Measurements from ENCODE around the gene CATSPER3.

DNA sequence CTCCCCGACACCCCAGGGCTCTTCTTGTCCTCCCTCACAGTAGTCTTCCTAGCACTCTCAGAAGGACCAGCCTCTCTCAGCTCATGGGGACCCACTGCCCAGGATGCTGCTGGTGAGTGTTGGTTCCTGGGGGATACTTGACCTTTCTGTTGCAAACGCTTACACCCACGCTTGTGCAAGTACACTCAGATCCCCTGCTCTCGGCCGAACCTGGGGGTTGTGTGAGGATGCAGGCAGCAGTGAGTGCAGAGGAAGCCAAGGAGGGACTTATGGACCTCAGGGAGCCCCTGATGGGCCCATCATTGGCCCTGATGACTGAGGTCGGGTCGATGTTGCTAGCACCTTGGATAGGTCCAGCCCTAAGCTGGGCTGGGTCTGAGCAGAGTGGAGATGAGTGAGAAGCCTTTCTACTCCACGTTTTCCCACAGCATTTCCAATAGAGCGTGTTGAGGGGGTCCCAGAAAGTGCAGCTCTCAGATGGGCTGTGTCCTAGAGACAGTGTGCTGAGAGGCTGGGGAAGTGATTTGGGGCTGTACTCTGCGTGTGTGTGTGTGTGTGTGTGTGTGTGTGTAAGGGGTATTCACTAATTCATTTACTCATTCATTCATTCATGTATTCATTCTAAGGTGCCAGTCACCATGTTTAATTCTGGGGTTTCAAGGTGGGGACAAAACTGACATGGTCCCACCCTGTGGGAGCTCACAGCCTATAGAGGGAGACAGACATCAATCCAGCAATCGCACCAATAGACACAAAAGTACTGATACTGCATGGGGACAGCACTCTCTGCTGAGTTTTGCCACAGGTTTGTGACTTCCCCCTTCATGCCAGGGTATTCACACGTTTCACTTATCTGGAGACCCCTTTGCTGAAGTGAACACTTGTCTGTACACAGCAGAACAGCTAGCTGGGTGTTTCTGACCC lies 91.6 kb downstream of the CATSPER3 start:
- TF ChIP-seq CTCF (IDR thresholded peaks at IDR 0.05 in 2 of 3, conservative IDR thresholded peaks at IDR 0.05 in 1 of 3; ENCODE audit: borderline replicate concordance in 1 of 3, insufficient read depth in 1 of 3, low read depth in 2 of 3, low read length in 2 of 3) (peak in 2 of 3 experiments; percentile 2 to 27; a peak in 1 of 6 replicates), POLR2AphosphoS5 (IDR thresholded peaks at IDR 0.05; ENCODE audit: low read depth, low read length) (no peak), CEBPB (IDR thresholded peaks at IDR 0.05; ENCODE audit: low read depth) (no peak), POLR2A (IDR thresholded peaks at IDR 0.05; ENCODE audit: borderline replicate concordance, extremely low read depth, insufficient read depth, insufficient read length) (no peak), JUND (IDR thresholded peaks at IDR 0.05) (no peak), EZH2phosphoT487 (IDR thresholded peaks at IDR 0.05; ENCODE audit: borderline replicate concordance) (no peak), YY1 (IDR thresholded peaks at IDR 0.05; ENCODE audit: extremely low read depth, insufficient replicate concordance, low read depth, low read length) (no peak), TCF7L2 (IDR thresholded peaks at IDR 0.05; ENCODE audit: borderline replicate concordance, extremely low read depth, insufficient read depth, insufficient read length) (no peak), REST (IDR thresholded peaks at IDR 0.05; ENCODE audit: low read depth) (no peak), EZH2 (IDR thresholded peaks at IDR 0.05) (no peak)
- TF ChIP-seq, protein P1, sequence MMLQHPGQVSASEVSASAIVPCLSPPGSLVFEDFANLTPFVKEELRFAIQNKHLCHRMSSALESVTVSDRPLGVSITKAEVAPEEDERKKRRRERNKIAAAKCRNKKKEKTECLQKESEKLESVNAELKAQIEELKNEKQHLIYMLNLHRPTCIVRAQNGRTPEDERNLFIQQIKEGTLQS (IDR thresholded peaks at IDR 0.05), result no peak
- TF ChIP-seq, protein P2, sequence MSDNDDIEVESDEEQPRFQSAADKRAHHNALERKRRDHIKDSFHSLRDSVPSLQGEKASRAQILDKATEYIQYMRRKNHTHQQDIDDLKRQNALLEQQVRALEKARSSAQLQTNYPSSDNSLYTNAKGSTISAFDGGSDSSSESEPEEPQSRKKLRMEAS (IDR thresholded peaks at IDR 0.05), result no peak

Data from HCT116 (cell line).